ENCODE measurements around the gene CD53. TPM values are rescaled to one million over a fixed set of nuclear protein-coding genes. Genes with fewer than 3 reads are reported as not detected.
"Not testable (repeated sequence)": the region's sequence is repeated elsewhere in the genome, so short reads cannot be mapped to it uniquely, and the experiment has no call there.

Gene CD53
- total RNA-seq, 1 donor from 2014 or later, result not detected

- Mint-ChIP-seq H3K27me3 (ENCODE audit: low read depth) (peaks cover 31% of the 10 kb centered on the region), H3K27ac (ENCODE audit: unreplicated experiment) (no peak overlapping the region), H3K9me3 (no peaks in the 10 kb centered on the region), H3K36me3 (ENCODE audit: low read depth) (no peaks in the 10 kb centered on the region), H3K4me1 (no peaks in the 10 kb centered on the region), H3K4me3 (no peak overlapping the region)
- TF ChIP-seq CTCF (conservative IDR thresholded peaks at IDR 0.05), result no peak
- no peak for DNase-seq (ENCODE audit: low read depth, low spot score)
Measured at GRCh38 chr1:110860174-110860573, 12.8 kb upstream of the CD53 start.

GRCh38 chr1:110860620-110861019 lies 12.3 kb upstream of the CD53 start:
- H3K4me1 Mint-ChIP-seq; DNase-seq (ENCODE audit: low read depth, low spot score); H3K4me3 Mint-ChIP-seq; H3K27ac Mint-ChIP-seq (ENCODE audit: unreplicated experiment); H3K9me3 Mint-ChIP-seq; H3K36me3 Mint-ChIP-seq (ENCODE audit: low read depth): not testable (repeated sequence)
- H3K27me3 Mint-ChIP-seq (ENCODE audit: low read depth), result peaks cover 31% of the 10 kb centered on the region

- not testable (repeated sequence) for H3K27ac Mint-ChIP-seq (ENCODE audit: unreplicated experiment); H3K36me3 Mint-ChIP-seq (ENCODE audit: low read depth); H3K4me3 Mint-ChIP-seq
Measured at GRCh38 chr1:110861942-110862341, 11.0 kb upstream of the CD53 start.

GRCh38 chr1:110864287-110864686 lies 8.7 kb upstream of the CD53 start:
- Mint-ChIP-seq H3K4me3 (no peak overlapping the region), H3K27ac (ENCODE audit: unreplicated experiment) (no peak overlapping the region), H3K36me3 (ENCODE audit: low read depth) (peaks cover 2% of the 10 kb centered on the region), H3K9me3 (peaks cover 4% of the 10 kb centered on the region), H3K4me1 (no peaks in the 10 kb centered on the region), H3K27me3 (ENCODE audit: low read depth) (peaks cover 26% of the 10 kb centered on the region)
- no peak for DNase-seq (ENCODE audit: low read depth, low spot score)
- no peak for TF ChIP-seq CTCF (conservative IDR thresholded peaks at IDR 0.05)

More at GRCh38 chr1:110861942-110862341, 11.0 kb upstream of the CD53 start:
- H3K9me3 Mint-ChIP-seq; H3K4me1 Mint-ChIP-seq; DNase-seq (ENCODE audit: low read depth, low spot score): not testable (repeated sequence)
- peaks cover 29% of the 10 kb centered on the region for H3K27me3 Mint-ChIP-seq (ENCODE audit: low read depth)

- H3K9me3 Mint-ChIP-seq, result peaks cover 4% of the 10 kb centered on the region
- H3K4me3 Mint-ChIP-seq, result no peak overlapping the region
- TF ChIP-seq CTCF (conservative IDR thresholded peaks at IDR 0.05), result no peak
- no peaks in the 10 kb centered on the region for H3K4me1 Mint-ChIP-seq
- H3K27me3 Mint-ChIP-seq (ENCODE audit: low read depth), result peaks cover 26% of the 10 kb centered on the region
- DNase-seq (ENCODE audit: low read depth, low spot score), result no peak
- H3K36me3 Mint-ChIP-seq (ENCODE audit: low read depth), result no peaks in the 10 kb centered on the region
- H3K27ac Mint-ChIP-seq (ENCODE audit: unreplicated experiment), result no peak overlapping the region
Measured at GRCh38 chr1:110870721-110871388, 2.1 kb upstream of the CD53 start.

- Mint-ChIP-seq H3K36me3 (ENCODE audit: low read depth) (no peaks in the 10 kb centered on the region), H3K4me1 (no peaks in the 10 kb centered on the region), H3K27ac (ENCODE audit: unreplicated experiment) (no peak overlapping the region), H3K9me3 (peaks cover 4% of the 10 kb centered on the region), H3K27me3 (ENCODE audit: low read depth) (peaks cover 17% of the 10 kb centered on the region), H3K4me3 (no peak overlapping the region)
- DNase-seq (ENCODE audit: low read depth, low spot score), result no peak
- TF ChIP-seq CTCF (conservative IDR thresholded peaks at IDR 0.05), result no peak
Measured at GRCh38 chr1:110872366-110872744, 593 bp upstream of the CD53 start.

All from neural crest cell (in vitro differentiated cells).